ENCODE measurements around the gene MOB3B.

Gene MOB3B

GRCh38 chr9:27414220-27414761, 115.3 kb downstream of the MOB3B start:
- no peak for DNase-seq

DNA sequence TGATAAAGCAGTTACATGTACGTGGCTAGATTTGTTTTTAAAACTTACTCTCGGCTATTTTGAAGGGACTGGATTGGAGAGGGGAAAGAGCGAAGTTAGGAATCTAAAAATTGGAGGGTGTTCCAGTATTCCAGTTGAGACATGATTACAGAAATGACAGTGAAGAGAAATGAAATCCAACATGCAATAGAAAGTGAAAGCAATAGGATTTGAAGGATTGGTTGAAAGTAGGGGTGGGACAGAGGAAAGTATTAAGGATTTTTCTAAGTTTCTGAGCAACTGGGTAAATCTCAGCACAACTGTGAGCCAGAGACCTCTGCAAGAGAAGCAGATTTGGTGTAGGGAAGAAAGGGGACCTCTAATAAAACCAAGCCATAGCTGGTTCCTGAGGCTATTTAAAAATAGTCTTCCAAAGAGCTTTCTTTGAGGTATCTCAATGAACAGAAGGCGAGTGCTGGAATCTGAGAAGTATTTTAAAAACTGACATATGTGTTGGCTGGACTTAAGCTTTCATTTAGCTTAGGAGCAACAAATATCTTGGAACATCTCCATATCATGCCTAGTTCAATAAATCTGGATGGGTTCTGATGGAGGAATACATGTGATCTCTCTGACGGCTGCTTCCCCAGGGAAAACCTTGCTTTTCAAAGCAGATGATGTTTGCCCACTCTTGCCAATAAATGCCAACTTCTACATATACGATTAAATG, 115.9 kb downstream of the MOB3B start:
- no peak for DNase-seq

DNA sequence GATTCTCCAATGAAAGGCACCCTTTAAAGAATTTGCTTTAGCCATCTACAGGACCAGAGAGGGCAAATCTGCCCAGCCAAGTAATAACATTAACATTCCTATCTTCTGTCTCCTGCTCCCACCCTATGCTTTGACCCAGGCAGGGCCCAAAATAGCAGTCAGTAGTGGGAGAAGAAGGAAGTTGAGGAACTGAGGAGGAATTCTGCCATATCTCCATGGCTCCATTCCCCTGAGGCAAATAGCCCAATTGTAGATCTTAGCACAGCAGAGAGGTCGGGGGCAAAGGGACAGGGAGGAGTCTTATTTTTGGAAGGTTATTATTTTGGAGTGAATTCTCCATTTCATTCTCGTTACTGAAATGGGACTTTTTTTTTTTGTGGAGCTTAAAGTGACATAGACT, 116.7 kb downstream of the MOB3B start:
- no peak for DNase-seq

GRCh38 chr9:27412081-27412480, 117.5 kb downstream of the MOB3B start:
- DNase-seq, result no peak

GRCh38 chr9:27408482-27408881, 121.1 kb downstream of the MOB3B start:
- no peak for DNase-seq

GRCh38 chr9:27408001-27408400, 121.6 kb downstream of the MOB3B start:
- no peak for DNase-seq

DNA sequence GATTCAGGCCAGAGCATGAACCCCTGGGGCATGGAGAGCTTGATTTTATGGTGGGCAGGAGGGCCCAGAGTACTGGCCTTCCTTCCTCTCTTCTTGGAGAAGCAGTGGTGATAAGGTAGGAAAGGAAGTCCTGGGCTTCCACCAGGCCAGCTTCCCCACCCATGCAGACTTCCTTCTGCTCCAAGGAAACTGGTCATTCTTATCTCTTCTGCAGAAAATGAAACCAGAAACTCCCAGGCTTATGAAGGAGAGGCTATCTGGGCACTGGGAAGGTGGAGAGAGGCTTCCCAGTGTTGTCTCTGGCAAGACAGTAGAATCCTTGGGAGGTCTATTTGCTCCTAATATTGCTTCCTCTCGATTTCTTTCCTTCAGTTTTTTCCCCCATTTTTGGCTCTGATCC, 122.1 kb downstream of the MOB3B start:
- no peak for DNase-seq

DNA sequence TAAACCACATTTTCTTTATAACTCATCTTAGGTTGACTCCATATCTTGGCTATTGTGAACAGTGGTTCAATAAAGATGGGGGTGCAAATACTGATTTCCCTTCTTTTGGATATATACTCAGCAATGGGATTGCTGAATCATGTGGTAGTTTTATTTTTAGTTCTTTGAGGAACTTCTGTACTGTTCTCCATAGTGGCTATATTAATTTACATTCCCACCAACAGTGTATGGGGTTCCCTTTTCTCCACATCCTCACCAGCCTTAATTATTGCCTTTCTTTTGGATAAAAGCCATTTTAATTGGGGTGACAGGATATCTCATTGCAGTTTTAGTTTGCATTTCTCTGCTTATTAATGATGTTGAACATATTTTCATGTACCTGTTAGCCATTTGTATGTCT, 125.0 kb downstream of the MOB3B start:
- DNase-seq, result no peak

DNA sequence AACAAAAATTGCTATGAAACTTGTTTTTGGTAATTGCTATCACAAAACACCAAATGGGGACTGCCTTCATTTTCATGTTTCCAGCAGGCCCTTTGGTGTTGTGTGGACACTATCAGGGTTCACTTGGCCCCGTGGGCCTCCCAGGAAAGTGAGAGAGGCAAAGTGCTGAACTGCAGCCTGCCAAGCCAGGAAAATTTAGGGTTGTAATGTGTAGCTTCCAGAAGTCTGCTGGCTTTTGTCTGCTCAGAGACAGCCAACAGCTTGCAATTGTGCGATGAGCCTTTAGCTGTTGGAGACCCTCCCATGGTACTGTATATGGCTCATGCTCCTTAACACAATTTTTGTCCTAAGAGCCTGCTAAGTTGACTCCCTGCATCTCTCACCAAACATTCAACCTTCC, 127.0 kb downstream of the MOB3B start:
- no peak for DNase-seq

DNA sequence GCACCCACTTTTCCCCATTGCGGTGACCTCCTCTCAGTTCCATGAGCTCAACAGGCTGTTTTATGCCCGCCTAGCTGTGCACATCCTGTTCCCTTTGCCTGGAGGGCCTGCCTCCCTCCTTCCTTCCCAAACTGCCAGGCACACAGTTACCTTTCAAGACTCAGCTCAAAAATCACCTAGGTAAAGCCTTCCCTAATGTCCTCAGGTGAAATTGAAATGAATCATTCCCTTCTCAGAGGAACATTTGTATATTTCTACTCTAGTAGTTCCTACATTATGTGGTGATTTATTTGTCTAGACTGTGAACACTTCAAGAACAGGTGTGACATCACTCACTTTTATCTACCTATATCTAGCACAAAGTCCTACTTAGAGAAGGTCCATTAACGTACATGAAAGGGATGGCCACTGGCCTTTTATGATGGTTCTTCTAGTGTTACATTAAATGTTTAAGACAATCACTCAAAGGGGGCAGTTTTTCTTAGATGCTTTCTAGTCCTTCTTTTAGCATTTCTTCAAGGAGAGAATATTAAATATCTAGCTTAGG, 129.2 kb downstream of the MOB3B start:
- DNase-seq, result no peak

GRCh38 chr9:27398982-27399653, 130.5 kb downstream of the MOB3B start:
- no peak for DNase-seq

- DNase-seq, result no peak
Measured at GRCh38 chr9:27396495-27396894, 133.1 kb downstream of the MOB3B start.

DNA sequence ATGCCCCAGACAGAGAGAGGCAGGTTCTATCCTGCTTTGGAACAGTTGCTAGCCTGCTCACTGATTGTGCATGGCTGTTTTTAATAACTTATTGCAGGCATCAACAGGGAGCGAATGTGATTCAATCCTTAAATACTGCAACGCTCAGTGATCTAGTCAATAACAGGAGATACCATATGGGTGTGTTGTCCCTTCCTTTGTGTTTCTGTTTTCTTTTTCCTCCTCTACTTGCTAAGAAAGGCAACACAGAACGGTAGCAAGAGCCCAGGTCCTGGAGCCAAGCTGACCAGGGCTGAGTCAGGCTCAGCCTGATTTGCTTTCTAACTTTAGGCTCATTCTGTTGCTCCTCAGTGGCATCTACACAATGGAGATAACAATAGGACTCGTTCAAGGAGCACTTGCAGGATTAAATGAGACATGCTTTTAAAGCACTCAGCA, 134.1 kb downstream of the MOB3B start:
- no peak for DNase-seq

- DNase-seq, result no peak
Measured at GRCh38 chr9:27394826-27395201, 134.8 kb downstream of the MOB3B start.

DNA sequence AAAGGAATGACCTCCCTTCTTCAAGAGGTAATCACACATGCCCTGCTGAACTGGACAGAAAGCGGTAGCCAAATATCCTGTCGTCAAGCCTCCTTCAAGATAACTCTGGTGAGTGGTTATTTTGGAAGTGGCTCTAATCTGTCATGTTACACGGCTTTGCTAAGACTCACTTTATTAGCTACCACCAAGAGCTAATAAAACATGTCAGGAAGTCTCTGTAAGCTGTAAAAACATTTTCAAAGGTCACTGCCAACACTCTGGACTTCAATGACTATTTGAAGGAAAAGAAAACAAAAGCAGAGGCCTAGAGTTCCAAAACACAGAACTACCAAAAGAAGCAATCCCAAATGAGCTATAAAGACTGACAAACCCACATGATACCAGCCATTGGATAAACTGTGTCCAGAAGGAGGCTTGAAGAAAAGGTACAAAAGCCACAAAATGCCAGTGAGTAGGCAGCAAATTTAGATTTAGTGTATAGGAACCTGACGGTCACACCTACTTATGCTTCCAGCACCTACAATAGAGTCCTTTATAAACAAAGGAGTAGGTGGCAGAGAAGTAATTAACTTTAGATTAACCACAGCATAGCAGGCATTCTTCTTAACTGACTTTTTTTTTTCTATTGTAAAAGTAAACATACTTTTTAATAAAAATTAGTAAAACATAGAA, 135.3 kb downstream of the MOB3B start:
- DNase-seq, result no peak

GRCh38 chr9:27393054-27393846, 136.4 kb downstream of the MOB3B start:
- no peak for DNase-seq

GRCh38 chr9:27392451-27392850, 137.2 kb downstream of the MOB3B start:
- DNase-seq, result no peak

GRCh38 chr9:27391040-27391895, 138.3 kb downstream of the MOB3B start:
- DNase-seq, result no peak

DNA sequence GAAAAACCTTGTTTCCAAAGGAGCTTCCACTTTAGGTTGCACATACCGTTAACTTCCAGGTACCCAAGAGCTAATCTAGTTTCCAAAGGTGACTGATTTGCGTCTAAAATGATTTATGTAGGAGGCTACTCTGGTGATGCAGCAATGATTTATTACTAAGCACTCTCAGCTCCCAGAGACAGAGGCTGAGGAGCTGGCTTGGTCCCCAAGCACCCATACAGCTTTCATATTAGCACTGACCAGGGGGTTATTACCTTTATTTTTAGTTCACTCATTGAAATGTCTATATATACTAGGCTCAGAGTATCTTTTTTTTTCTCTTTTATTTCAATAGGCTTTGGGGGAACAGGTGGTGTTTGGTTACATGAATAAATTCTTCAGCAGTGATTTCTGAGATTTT, 141.5 kb downstream of the MOB3B start:
- DNase-seq, result no peak

DNA sequence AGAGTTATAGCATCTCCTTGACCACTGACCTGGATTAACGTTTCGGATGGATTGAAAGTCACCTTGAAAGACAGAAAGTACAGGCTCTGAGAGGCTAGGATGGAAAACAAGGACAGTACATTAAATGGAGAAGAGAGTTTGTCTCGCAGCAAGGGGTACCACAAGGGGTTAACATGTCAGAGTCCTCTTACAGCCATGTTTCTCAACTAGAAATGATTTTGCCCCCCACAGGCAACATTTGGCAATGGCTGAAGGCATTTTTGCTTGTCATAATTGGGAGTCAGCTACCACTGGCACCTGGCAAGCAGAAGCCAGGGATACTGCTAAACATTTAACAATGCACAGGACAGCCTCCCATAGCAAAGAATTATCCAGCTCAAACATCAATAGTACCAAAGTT, 141.9 kb downstream of the MOB3B start:
- no peak for DNase-seq

- DNase-seq, result no peak
Measured at GRCh38 chr9:27386571-27387091, 143.0 kb downstream of the MOB3B start.

Measured in stimulated activated CD4-positive, alpha-beta T cell treated with anti-CD3 and anti-CD28 coated beads, Interleukin-4, amount 100 ng/mL, for 24 hours (primary cell).